Right forelimb (tissue), 1 donor: ENCODE results near the gene C5orf24.
"Not testable (repeated sequence)": the region's sequence is repeated elsewhere in the genome, so short reads cannot be mapped to it uniquely, and the experiment has no call there.

ENCODE experiments used
- DNase-seq: peaks from one replicate; pipeline ENCODE4 v3.0.0-alpha.2; 2018

C5orf24 gene

DNA sequence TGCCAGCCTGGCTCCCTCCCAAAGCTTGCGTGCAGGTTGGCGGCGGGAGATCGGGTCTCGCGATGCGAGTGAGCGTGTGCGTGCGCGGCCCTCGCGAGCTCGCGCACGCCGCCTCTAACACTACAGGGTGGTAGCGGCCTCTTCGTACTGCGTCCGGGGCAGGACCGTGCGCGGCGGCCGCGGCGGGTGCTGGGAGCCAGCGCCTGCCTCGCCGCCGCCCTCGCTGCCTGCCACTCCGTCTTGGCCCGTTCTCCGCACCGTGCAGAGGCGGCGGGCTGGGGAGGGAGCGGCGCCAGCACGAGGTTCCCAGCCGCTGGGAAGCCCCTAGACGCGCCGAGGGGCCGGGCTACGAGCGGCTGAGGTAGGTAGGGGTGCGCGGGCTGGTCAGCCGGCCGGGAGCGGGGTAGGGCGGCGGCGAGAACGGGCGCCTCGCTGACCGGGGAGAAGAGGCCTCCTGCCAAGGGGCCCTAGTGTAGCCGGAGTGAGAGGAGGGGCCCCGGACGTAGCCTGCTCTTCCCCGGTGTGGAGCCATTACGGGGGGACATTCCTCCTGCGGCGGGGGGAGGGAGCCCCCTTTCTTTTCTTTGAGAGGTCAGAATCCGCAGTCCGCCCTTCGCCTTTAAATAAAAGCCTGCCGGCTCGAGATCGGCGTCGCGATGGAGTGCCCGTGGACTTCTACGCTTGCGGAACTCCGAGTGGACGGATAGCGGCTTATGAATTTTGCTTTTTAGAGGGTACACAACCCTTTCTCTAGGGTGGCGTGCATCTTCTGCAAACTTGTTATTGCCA lies at the start of gene C5orf24:
TSS of gene C5orf24 (plus strand) at position 117 of the 789 bp plus-strand sequence. CDS start 8,933 bp downstream, outside the sequence.
- peak; percentile 98 for DNase-seq

DNA sequence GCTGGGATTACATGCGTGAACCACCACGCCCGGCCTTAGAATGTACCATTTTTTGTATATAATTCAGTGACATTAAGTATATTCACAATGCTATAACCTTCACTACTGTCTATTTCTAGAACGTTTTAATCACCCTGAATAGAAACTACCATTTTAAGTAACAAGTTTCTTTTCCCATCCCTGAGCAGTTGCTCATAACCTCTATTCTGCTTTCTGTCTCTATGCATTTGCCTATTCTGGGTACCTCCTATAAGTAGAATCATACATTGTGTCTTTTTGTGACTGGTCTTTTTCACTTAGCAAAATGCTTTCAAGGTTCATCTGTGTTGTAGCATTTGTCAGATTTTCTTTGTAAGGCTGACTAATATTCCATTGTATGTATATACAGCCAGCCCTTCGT lies 47.3 kb upstream of the C5orf24 start:
- DNase-seq: no peak

DNA sequence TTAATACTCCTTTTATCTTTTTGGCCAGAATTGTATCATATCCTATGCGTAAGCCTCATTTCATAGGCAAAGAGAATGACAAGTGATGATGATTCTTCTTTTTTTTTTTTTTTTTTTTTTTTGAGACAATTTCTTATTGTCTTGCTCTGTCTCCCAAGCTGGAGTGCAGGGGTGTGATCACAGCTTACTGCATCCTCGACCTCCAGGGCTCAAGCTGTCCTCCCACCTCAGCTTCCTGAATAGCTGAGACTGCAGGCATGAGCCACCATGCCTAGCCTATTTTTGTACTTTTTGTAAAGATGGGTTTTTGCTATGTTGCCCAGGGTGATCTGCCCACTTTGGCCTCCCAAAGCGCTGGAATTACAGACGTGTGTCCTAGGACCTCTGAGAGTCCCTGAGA lies 41.9 kb upstream of the C5orf24 start:
- no peak for DNase-seq

DNA sequence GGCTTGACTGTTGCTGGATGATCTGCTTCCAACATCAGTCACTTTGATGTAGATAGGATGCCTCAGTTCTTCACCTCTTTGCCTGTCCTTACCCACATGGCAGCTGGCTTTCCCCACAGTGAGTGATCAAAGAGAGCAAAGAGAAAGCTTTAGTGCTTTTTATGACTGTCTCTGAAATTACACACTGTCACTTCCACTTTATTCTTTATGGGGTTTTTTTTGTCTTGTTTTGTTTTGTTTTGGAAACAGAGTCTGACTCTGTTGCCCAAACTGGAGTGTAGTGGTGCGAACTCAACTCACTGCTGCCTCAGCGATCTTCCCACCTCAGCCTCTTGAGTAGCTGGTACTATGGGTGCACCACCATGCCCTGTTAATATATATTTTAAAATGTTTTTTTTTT lies 32.4 kb upstream of the C5orf24 start:
- no peak for DNase-seq

DNA sequence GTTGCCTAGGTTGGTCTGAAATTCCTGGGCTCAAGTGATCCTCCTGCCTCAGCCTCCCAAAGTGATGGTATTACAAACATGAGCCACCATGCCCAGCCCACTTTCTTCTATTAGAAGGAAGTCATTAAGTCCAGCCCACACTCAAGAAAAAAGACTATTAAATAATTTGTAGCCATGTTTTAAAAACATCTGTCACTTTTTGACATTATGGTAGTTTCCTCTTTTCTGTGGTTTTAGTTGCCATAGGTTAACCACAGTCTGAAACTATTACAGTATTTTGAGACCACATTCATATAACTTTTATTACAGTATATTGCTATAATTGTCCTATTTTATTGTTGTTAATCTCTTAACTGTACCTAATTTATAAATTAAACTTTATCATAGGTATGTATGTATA lies 31.9 kb upstream of the C5orf24 start:
- no peak for DNase-seq

DNA sequence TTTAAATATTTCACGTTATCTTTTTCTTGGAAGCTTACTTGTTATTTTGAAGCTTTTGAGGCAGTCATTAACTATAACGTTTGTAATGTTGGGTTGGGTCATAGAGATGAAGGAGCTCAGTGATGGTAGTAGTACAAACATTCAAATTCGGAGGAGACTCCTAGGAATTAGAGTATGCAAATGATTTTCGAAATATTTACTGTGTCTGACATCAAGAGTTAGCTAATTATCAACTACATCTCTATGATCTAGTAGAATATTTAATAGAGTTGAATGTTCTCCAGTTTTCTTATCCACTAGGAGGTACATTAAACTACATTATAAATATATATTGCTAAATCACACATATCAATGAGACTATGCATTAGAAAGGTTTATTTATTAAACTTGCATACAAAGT lies 28.8 kb upstream of the C5orf24 start:
- no peak for DNase-seq

DNA sequence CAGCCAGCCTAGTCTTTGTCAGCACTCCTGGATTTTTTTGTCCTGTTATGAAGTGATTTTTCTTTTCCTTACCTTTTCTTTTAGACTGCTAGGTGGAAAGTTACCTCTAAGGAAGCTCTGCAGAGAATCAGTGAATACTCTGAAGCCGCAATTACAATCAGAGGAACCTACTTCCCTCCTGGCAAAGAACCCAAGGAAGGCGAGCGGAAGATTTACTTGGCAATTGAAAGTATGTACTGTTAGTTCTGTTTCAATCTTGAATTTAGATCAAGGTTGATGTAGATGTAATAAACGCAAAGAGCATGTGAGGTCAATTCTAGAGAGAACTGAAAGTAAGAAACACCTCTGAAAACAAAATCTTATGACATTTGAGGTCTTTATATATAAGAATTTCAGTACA lies 27.0 kb upstream of the C5orf24 start:
- DNase-seq: no peak

DNA sequence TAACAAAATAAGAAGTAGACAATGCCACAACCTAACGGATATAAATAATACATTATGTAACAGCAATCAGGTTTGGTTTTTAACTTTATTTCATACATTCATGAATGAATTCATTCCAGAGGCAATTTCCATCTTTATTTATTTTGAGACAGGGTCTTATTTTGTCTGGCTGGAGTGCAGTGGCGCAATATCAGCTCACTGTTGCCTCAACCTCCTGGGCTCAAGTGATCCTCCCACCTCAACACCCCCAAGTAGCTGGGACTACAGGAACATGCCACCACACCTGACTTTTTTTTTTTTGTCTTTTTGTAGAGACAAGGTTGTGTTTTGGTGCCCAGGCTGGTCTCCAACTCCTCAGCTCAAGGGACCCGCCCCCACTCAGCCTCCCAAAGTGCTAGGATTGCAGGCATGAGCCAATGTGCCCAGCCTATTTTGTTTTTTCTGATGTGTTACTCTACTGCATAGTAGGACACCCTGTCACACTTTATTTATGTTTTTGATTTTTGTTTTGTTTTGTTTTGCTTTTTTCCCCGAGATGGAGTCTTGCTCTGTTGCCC lies 26.3 kb upstream of the C5orf24 start:
- DNase-seq: no peak

DNA sequence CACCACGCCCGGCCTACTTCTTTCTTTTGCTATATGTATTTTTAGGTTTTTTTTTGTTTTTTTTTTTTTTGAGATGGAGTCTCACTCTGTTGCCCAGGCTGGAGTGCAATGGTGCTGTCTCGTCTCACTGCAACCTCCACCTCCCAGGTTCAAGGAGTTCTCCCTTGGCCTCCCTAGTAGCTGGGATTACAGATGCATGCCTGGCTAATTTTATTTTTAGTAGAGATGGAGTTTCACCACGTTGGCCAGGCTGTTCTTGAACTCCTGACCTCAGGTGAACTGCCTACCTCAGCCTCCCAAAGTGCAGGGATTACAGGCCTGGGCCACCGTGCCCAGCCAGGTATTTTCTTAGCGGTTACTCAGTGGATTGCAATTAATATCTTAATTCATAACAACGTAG lies 23.9 kb upstream of the C5orf24 start:
- no peak for DNase-seq

DNA sequence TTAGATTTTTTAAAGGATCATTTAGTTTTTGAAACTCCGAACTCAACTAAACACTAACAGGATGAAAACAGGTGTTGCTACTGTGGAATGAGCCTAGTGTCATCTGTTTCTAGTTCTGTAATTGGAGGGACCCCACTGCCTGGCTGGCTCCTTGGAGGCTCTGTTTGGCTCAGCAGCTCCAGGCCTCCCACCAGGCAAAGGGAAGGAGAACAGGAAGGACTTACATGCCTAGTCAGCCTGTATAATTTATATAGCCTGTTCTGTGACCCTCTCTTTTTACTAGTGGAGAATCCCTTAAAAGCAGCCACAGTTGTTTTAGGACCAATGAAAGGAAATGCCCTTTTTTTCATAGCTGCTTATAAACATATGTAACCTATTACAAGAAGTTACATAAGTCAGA lies 21.1 kb upstream of the C5orf24 start:
- DNase-seq: no peak

DNA sequence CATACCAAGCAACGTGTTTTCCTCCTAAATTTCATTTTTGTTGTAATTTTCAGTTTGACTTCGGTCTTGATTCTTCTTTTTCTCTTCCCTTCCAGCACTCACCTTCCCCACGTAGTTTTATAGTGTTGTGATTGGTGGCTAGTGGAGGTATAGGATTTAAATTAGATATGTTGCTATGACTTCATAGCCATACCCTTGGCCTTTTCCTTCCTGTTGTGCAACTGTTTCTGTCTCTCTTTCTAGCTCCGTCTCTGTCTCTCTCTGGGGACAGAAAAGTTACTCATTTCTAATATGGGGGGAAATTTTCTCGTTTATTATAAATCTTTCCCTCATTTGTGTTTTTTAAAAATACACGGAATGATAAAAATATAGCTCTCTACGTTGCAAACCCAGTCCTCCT lies 20.6 kb upstream of the C5orf24 start:
- no peak for DNase-seq

DNA sequence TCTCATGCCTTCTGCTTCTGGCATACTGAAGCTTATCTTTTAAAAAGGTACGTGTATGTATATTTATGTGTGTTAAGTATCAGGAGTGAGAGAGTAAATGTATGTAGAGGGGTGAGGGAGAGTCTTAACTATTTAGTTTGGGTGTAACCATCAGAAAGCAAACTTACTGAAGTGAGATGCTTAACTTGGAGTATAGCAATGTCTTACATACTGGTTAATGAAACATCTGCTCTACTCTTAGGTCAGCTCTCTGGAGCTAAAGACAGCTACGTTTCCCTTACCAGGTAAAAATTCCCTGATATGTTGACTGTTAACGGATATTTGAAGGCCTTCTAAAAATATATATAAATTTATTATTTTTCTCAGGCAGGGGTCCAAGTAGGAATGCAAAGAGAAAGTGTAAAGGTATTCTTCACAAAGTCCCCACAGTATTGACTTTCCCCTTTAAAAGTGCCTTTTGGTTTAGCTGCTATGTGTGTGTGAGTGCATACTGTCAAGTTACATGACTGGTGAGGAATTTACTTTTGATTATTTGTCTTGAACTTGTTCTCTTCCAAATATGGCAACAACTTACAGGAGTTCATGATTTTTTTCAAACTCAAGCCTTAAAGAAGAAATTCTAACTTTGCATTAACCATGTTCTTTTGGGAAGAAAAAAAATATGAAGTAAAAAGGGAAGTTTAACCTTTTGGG lies 12.3 kb upstream of the C5orf24 start:
- no peak for DNase-seq

DNA sequence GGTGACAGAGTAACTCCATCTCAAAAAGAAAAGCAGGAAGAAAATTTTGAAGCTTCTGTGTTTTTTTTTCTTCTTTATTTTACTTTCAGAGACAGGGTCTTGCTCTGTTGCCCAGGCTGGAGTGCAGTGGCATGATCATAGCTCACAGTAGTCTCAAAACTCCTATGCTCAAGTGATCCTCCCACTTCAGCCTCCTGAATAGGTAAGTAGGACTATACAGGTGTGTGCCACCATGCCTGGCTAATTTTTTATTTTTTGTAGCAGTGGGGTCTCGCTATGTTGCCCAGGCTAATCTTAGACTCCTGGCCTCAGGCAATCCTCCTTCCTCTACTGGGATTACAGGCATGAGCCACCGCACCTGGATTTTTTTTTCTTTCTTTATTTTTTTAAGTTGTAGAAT lies 10.1 kb upstream of the C5orf24 start:
- DNase-seq: no peak

DNA sequence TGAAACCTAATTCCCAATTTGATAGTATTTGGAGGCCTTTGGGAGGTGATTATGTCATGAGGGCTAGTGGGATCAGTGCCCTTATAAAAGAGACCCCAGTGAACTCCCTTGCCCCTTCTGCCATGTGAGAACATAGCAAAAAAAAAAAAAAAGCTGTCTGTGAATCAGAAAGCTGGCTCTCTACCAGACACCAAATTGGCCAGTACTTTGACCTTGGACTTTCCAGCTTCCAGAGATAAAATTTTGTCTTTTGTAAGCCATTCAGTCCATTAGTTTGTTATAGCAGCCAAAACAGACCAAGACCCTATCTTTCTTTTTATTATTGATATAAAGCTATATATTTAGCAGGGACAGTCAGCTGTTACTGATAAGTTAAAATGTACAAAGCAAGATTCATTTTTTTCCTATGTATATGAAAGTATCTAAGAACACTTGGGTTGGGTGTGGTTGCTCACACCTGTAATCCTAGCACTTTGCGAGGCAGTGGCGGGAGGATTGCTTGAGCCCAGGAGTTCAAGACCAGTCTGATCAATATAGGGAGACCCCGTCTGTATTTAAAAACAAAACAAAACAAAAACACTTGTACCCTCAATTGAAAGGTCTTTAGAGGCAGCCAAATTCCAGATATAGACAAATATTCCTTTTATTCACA lies 8.1 kb upstream of the C5orf24 start:
- no peak for DNase-seq

DNA sequence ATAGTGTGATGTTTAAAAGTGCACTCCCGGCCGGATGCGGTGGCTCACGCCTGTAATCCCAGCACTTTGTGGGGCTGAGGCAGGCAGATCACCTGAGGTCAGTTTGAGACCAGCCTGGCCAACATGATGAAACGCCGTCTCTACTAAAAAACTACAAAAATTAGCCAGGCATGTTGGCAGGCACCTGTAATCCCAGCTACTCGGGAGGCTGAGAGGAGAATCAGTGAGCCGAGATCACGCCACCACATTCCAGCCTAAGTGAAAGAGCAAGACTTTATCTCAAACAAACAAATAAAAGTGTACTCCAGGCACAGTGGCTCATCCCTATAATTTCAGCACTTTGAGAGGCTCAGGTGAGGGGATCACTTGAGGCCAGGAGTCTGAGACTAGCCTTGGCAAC lies 7.4 kb upstream of the C5orf24 start:
- DNase-seq: not testable (repeated sequence)

DNA sequence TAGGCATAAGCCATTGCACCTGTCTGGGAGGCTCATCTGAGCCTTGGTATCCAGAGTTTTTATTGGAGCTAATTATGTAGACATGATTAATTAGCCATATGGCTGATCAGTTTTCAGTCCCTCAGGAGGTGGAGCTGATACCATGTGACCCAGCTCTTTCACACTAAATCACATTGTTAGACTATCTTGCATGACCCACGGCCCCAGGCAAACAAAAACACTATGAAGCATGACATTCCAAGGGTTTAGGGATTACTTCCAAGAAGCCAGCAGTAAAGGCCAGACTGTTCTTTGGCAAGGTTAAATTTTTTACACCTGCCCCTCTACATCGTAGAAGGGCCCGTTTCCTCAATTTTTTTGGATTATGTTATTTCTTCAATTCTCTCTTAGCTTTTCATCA lies 5.0 kb upstream of the C5orf24 start:
- DNase-seq: no peak

DNA sequence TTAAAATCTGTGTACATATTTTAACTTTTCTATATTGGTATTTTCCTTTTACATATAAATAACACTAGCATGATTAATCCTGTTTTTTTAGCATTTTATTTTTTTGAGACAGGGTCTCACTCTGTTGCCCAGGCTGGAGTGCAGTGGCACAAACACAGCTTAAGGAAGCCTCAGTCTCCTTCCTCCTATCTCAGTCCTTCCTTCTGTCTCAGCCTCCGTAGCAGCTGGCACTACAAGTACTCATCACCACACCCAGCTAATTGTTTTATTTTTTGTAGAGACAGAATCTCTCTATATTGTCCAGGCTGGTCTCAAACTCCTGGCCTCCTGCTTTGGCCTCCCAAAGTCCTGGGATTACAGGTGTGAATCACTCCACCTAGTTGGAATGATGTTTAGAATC lies 1.5 kb upstream of the C5orf24 start:
- no peak for DNase-seq

DNA sequence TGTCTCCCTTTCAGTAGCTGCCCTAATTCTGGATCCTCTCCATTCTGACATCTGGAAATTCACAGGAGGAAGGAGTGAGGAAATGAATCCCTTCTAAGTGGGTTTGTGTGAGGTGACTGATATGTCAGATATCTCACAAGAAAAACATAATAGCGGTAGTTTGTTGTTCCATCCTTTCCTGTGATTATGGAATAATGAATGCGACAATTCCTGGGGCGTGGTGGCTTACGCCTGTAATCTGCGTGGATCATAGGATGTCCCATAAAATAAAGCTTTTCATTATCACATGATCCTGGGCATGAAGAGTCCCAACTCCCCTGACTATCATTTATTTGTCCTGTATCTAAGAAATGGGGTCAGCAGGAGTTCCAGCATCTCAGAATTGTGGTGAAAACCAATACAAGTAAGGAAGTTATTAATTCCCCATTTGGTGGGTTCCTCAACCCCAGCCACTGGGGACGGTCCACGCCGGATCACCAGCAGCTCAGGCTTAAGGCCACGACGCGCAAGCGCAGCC lies 375 bp upstream of the C5orf24 start:
- no peak for DNase-seq

DNA sequence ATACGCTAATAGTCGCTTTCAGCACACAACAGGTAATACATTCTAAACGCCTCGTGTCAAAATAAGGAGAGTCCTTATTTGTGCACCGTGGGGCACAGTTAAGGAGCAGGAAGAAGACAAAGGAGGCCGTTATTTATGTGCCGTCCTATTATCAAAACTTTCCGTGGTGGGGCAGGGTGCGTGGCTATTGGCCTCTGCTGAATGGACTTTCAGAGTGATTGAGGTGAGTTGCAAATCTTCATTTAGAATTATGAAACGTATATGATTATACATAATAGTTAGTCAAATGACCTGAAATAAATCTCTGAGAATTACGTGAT lies 833 bp downstream of the C5orf24 start:
- DNase-seq: no peak

DNA sequence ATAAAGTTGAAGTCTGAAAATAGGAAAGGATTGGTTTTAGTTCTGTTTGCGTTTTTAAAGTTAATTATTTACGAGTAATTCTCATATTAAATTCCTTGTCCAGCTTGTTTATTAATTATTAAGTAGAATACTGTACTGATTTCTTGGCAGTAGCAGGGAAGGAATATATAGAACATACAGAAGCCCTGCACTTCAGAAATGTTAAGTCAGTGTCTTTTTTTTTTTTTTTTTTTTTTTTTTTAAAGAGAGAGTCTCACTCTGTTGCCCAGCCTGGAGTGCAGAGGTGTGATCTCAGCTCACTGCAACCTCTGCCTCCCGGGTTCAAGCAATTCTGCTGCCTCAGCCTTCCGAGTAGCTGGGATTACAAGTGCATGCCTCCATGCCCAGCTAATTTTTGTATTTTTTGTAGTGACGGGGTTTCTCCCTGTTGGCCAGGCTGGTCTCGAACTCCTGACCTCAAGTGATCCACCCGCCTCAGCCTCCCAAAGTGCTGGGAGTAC lies 3.7 kb downstream of the C5orf24 start:
- DNase-seq: not testable (repeated sequence)

DNA sequence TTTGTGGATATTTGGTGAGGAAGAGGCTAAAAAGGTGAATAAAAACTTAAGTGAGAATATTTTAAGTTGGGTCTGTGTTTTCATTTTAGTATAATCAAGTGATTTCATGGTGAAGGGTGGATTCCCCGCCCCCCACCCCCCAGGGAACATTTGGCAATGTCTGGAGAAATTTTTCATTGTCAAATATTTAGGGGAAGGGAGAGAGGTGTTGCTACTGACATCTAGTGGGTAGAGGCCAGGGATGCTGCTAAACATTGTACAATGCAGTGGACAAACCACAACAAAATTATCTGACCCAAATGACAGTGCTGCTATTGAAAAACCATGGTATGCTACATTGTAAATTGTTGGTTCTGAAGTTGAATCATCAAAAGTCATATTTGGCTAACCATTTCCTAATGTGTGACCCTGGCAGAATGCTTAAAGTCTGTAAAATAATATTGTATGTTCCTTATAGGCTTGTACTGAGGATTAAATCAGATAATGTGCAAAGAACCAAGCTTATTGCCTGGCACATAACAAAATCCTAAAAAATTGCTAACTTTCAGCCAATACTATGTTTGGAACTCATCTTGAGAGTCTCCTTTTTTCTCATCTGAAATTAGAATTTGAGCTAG lies 5.6 kb downstream of the C5orf24 start:
- no peak for DNase-seq

DNA sequence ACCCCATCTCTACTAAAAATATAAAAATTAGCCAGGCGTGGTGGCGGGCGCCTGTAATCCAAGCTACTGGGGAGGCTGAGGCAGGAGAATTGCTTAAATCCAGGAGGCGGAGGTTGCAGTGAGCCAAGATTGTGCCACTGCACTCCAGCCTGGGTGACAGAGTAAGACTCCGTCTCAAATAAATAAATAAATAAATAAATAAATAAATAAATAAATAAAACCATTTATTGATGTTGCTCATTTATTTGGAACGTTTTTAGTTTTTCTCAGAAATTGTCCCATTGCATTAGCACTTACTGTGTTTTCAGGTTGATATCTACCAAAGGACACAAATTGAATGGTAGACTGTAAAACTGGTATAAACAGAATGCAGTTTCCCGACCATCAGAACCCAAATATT lies 10.7 kb downstream of the C5orf24 start:
- DNase-seq: not testable (repeated sequence)

DNA sequence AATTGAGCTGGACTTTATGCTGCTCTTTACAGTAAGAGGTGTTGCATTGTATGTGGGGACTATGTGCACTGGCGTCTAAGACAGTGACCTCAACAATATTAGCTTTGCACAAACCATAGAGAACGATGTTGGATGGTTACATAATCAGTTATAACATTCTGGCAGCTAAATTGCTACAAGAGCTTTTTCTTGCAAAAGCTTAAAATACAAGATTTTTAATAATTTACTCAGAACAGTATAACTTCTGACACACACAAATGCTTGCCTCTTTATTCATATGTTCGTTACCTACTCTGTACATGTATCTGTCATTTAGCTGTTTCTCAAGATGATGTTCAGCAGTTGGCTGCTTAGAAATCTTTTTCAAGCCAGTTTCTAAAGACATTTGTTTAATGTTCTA lies 11.6 kb downstream of the C5orf24 start:
- DNase-seq: no peak
